Uterus (tissue), 4 donors: ENCODE measurements around the gene APPL2. TPM values are rescaled to one million over a fixed set of nuclear protein-coding genes. Genes with fewer than 3 reads are reported as not detected.

Source experiments
- DNase-seq, 2 donors: peaks; one replicate each; pipeline ENCODE4 v3.0.0-alpha.2; 2019 to 2020
- H3K27ac ChIP-seq, 2 donors: fragments of 200-600 bp; sonication (generic); 1 replicate in 1 of 2; 2 replicates in 1 of 2; pipeline ENCODE4 v1.5.1; 2016 to 2018
- H3K27me3 ChIP-seq, 2 donors: fragments of 200-600 bp; sonication (generic); one replicate each; pipeline ENCODE4 v1.5.1; 2018 to 2019; ENCODE audit warnings: control low read depth in 1 of 2
- H3K36me3 ChIP-seq, 2 donors: fragments of 200-600 bp; sonication (generic); one replicate each; pipeline ENCODE4 v1.5.1; 2019; ENCODE audit warnings: control low read depth in 1 of 2
- H3K4me1 ChIP-seq, 2 donors: fragments of 200-600 bp; sonication (generic); one replicate each; pipeline ENCODE4 v1.5.1; 2018 to 2019; ENCODE audit warnings: control low read depth in 1 of 2
- H3K4me3 ChIP-seq, 2 donors: fragments of 200-600 bp; sonication (generic); 1 replicate in 1 of 2; 2 replicates in 1 of 2; pipeline ENCODE4 v1.5.1; 2018 to 2019; ENCODE audit warnings: mild to moderate bottlenecking in 1 of 2
- H3K9me3 ChIP-seq, 2 donors: fragments of 200-600 bp; sonication (generic); one replicate each; pipeline ENCODE4 v1.5.1; 2019; ENCODE audit warnings: control low read depth in 1 of 2
- POLR2A ChIP-seq, 2 donors: fragments of 450-650 bp; IDR thresholded peaks; one replicate each; pipeline ENCODE4 v1.6.1; 2016; ENCODE audit warnings: antibody characterized with exemption in 2 of 2, mild to moderate bottlenecking in 1 of 2, moderate library complexity in 1 of 2
- intact Hi-C: fragments of 100-400 bp; cut with DNase I; formaldehyde crosslinking; loops from one replicate; pipeline ENCODE4 v1.15.1; 2023; ENCODE audit warnings: low total_unique reads
- total RNA-seq, 4 donors: library from RNA; depleted of rRNA in 3 of 4; stranded (reverse); fragments of >200 nt in 3 of 4; gene quantifications; one replicate each; pipeline versions ENCODE4 v1.1.0 to v1.2.4, GENCODE V29; 2014 to 2023
- TF ChIP-seq, protein P1 (sequence below), 4 experiments: fragments of 200-600 bp in 2 of 4; fragments of 450-650 bp in 2 of 4; sonication (generic) in 2 of 4; IDR thresholded peaks; one replicate each; pipeline ENCODE4 v1.5.1; 2016 to 2019; ENCODE audit warnings: antibody characterized with exemption in 4 of 4, mild to moderate bottlenecking in 2 of 4, moderate library complexity in 1 of 4
- donor health status: DM: yes; HTN: yes; CAD: no.

The APPL2 gene
- total RNA-seq, 4 donors from 2014 or later = 14.3 to 52.6 (median 31.4) TPM

DNA sequence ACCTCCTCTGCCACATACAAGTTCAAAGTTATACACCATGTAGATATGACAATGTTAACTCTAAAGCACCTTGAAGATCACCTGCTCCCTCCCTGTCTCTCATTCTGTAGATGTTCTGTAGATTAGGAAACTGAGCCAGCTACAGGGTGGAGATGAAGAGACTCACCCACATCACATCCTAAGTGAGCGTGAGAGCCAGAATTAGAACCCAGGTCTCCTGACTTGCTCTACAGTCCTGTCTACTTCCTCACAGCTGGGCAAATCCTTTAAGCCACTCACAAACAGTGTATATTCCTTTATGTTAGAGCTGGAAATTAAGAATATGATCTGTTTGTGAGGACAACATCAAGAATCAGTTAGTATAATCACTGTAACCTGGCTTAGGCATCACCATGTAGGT is 1.8 kb downstream of the APPL2 start:
- Histone ChIP-seq H3K36me3 (no peaks in the 10 kb centered on the region), H3K27ac (peak overlapping the region; percentile 11 to 99), H3K27me3 (no peaks in the 10 kb centered on the region), H3K4me3 (peak overlapping the region; percentile 57 to 98), H3K9me3 (no peaks in the 10 kb centered on the region), H3K4me1 (peaks cover 5 to 31% of the 10 kb centered on the region in 2 donors)
- intact Hi-C loops = no loop called here
- DNase-seq = no peak
- TF ChIP-seq POLR2A (IDR thresholded peaks at IDR 0.05) = no peak
- TF ChIP-seq, protein P1, sequence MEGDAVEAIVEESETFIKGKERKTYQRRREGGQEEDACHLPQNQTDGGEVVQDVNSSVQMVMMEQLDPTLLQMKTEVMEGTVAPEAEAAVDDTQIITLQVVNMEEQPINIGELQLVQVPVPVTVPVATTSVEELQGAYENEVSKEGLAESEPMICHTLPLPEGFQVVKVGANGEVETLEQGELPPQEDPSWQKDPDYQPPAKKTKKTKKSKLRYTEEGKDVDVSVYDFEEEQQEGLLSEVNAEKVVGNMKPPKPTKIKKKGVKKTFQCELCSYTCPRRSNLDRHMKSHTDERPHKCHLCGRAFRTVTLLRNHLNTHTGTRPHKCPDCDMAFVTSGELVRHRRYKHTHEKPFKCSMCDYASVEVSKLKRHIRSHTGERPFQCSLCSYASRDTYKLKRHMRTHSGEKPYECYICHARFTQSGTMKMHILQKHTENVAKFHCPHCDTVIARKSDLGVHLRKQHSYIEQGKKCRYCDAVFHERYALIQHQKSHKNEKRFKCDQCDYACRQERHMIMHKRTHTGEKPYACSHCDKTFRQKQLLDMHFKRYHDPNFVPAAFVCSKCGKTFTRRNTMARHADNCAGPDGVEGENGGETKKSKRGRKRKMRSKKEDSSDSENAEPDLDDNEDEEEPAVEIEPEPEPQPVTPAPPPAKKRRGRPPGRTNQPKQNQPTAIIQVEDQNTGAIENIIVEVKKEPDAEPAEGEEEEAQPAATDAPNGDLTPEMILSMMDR (IDR thresholded peaks at IDR 0.05) = no peak

DNA sequence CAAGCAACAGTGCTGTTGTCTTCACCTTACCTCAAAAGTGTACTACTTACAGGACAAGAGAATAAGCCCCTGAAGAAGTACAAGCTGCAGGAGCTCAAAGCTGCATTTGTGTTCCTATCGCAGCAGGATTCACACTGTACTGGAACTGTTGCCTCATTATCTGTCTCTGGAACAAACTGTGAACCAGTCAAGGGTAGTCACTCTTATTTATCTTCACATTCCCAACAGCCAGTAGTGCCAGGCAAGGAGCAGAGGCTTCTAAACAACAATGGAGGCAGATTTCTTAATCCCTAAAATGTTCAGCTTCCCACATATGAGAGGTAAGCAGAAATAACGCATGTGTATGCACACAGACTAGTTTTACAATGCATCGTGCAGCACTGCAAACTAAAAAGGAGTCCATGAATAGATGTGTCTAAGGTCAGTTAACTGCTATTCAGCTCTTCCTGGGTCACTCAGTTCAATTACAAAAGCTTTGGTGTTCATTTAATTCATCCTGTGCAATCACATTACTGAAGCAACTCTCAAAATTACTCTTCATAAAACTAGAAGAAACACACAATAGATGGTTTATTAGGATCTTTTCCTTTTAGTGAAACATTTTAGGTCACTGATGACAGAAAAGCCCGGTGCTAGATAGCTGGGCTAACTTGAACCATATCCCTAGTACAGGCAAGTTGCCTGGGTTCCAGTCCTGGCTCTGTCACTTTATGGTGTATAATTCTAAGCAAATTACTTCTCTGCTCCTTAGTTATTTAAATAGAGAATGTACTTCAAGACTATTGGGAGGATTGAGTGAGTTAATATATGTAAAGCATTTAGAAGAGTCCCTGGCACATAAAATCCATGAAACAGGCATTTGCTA is 2.7 kb downstream of the APPL2 start:
- no peaks in the 10 kb centered on the region for H3K36me3 ChIP-seq
- no peaks in the 10 kb centered on the region for H3K27me3 ChIP-seq
- peaks cover 5 to 31% of the 10 kb centered on the region in 2 donors for H3K4me1 ChIP-seq
- intact Hi-C loops = no loop called here
- H3K27ac ChIP-seq = peak overlapping the region; percentile 13 to 99
- peak overlapping the region in 1 of 2 donors; percentile 1 for H3K4me3 ChIP-seq
- no peaks in the 10 kb centered on the region for H3K9me3 ChIP-seq
- DNase-seq = no peak
- TF ChIP-seq, protein P1 (IDR thresholded peaks at IDR 0.05) = no peak
- TF ChIP-seq POLR2A (IDR thresholded peaks at IDR 0.05) = no peak

DNA sequence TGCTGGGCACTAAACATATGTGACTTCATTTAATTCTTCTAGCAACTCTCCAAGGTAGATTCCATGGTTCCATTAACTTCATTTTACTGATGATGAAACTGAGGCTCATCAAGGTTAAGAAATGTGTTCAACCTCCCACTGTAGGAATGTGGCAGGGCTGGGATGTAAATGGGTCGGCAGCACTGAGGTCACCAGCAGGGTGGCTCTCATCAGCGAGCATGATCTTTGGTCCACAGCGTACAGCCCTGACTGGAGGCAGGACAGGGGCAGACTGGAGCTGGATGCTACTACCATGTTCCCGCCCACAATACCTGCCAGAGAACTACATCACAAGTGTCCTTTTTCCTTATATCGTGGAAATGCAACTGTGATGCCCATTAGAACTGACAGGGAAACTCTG is 4.6 kb downstream of the APPL2 start:
- H3K9me3 ChIP-seq = no peaks in the 10 kb centered on the region
- no peak for TF ChIP-seq POLR2A (IDR thresholded peaks at IDR 0.05)
- TF ChIP-seq, protein P1 (IDR thresholded peaks at IDR 0.05) = no peak
- H3K4me3 ChIP-seq = no peak overlapping the region
- H3K27me3 ChIP-seq = no peaks in the 10 kb centered on the region
- intact Hi-C loops = no loop called here
- peak overlapping the region in 1 of 2 donors; percentile 99 for H3K27ac ChIP-seq
- H3K36me3 ChIP-seq = no peaks in the 10 kb centered on the region
- DNase-seq = no peak
- peaks cover 5 to 31% of the 10 kb centered on the region in 2 donors for H3K4me1 ChIP-seq

DNA sequence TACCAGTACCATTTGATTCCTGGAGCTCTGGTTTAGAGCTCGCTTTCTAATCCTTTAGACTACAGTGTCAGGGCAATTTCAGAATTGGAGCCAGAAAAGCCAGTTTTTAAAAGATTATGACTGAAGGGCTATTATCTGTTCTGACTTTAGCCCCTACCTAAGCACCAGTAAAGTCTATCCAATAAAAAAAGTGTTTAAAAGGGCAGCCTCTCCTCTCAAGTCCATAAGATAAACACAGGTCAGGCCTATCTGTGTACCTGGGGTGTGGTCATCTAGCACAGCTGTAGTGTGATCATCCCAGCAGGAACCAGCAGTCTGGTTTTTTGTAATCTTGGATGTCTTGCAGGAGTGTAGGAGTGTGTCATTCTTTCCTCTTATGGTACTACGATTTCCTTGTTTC is 6.6 kb downstream of the APPL2 start:
- H3K36me3 ChIP-seq = no peaks in the 10 kb centered on the region
- no peak for TF ChIP-seq POLR2A (IDR thresholded peaks at IDR 0.05)
- TF ChIP-seq, protein P1 (IDR thresholded peaks at IDR 0.05) = no peak
- peaks cover 5 to 34% of the 10 kb centered on the region in 2 donors for H3K4me1 ChIP-seq
- no peak for DNase-seq
- no peaks in the 10 kb centered on the region for H3K27me3 ChIP-seq
- H3K4me3 ChIP-seq = no peak overlapping the region
- intact Hi-C loops = no loop called here
- peak overlapping the region in 1 of 2 donors; percentile 91 for H3K27ac ChIP-seq
- H3K9me3 ChIP-seq = no peaks in the 10 kb centered on the region

DNA sequence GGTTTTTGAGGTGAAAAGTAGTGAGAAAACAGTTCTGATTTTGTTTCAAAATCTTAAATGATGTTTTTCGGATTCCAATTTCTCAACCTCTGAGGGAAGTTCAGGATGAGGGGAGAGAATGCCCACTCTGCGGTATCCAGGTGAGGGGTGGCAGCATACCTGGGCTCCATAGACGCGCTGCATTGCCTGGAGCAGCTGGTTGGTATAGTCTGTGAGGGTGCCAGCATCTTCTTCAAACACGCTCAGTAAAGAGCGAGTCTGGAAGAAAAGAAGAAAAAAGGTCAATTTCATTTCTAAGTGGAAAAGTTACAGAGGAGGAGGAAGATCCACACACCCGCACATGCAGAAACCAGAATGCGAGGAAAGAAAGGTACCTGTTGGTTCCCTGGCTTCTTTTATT is 7.0 kb downstream of the APPL2 start:
- Histone ChIP-seq H3K27me3 (no peaks in the 10 kb centered on the region), H3K36me3 (no peaks in the 10 kb centered on the region), H3K4me3 (no peak overlapping the region), H3K4me1 (peaks cover 4 to 32% of the 10 kb centered on the region in 2 donors), H3K9me3 (no peaks in the 10 kb centered on the region), H3K27ac (peak overlapping the region in 1 of 2 donors; percentile 91)
- intact Hi-C loops = no loop called here
- DNase-seq = no peak
- TF ChIP-seq, protein P1 (IDR thresholded peaks at IDR 0.05) = no peak
- TF ChIP-seq POLR2A (IDR thresholded peaks at IDR 0.05) = no peak
